Hematopoietic multipotent progenitor cell treated with erythropoietin and hydrocortisone succinate and interleukin-3 and kit ligand, for 8 days (in vitro differentiated cells): ENCODE data around the gene PBX4.
"Not testable (repeated sequence)": the region's sequence is repeated elsewhere in the genome, so short reads cannot be mapped to it uniquely, and the experiment has no call there.

Experiments
- DNase-seq: peaks from one replicate; pipeline ENCODE4 v3.0.0-alpha.2; 2015

The PBX4 gene

DNA sequence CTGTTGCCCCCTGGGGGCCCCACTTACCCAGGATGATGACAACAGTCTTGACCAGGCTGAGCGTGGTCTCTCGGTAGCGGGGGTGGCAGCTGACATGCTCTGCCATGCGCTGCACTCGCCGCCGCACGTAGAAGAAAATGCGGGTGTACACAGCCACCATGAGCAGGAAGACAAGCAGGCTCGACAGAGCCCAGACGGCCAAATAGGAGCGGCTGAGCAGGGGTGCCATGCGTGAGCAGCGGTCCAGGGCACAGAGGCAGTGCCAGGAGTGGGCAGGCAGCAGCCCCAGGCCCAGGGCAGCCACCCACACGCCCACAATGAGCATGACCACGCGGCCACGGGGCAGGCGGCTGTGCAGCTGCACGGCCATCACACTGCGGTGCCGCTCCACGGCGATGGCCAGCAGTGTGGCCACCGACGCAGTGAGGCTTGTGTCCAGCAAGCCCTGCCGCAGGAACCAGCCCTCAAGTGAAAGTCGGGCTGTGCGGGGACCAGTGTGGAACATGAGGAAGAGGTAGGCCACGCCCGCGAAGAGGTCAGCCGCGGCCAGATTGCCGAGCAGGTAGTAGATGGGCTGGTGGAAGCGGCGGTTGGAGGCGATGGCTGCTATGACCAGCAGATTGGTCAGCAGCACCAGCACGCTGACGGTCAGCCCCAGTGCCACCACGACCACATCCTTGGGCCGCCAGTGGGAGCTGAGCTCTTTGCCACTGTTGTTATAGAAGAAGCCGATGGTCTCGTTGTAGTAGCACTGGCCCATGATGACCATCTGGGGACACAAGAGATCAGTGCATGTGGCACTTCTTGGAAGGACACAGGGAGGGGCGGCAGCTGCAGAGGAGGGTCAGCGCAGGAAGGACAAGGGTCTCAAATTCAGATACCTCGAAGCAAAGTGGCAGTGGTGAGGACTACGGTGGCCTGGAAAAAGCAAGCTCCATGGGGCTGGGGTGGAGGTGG is 8.3 kb upstream of the PBX4 start:
- DNase-seq = no peak

DNA sequence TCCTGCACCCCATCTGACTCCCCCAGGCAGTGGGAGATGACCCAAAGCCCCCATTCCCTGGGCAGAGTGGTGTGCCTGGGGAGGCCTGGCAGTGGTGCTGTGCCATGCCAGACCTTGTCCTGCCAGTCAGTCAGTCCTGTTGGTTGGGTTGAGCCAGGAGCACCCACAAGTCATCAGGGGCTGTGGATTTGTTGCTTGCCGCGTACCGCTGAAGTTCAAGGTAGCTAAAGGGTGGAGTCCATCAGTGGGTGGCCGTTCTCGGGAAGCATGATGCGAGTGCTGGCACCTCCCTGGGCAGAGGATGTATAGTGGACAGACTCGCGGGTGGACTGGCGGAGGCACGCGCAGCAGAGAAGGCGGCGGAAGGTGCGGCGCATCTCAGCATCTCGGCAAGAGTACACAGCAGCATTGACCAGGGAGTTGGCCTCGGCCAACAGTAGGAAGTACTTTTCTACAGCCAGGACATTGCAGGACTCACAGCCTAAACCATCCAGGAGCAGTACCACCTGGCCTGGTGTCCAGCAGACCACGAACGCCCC is 5.6 kb upstream of the PBX4 start:
- no peak for DNase-seq

DNA sequence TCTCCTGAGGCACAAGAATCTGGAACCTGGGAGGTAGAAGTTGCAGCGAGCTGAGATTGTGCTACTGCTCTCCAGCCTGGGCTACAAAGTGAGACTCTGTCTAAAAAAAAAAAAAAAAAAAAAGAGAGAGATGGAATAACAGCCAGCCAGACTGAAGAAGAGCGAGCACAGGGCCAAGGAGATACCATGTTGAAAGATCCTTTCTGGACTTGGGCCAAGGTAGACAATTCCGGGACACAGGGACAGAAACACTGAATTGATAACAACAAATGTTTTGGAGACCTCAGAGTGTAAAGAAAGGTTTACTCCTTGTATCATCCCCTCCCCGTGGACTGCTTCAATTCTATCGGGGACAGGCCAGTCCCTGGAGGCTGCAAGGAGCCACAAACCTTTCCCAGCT is 4.9 kb upstream of the PBX4 start:
- DNase-seq = no peak

DNA sequence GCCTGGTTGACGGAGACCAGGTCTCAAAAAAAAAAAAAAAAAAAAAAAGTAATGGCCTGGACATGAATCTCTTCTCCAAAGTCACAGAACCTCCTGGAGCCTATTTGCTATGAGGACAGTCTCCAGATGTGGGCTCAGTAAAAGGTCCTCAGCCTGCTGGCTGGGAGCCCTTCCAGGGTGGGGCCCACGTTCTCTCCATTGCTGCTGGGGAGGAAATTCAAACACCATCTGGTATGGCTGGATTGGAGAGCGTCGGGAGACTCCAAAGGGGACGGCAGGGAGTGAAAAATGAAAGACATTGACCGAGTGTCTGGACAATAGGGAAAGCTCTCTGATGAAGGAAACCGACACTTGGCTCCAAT is 1.3 kb upstream of the PBX4 start:
- DNase-seq = no peak

DNA sequence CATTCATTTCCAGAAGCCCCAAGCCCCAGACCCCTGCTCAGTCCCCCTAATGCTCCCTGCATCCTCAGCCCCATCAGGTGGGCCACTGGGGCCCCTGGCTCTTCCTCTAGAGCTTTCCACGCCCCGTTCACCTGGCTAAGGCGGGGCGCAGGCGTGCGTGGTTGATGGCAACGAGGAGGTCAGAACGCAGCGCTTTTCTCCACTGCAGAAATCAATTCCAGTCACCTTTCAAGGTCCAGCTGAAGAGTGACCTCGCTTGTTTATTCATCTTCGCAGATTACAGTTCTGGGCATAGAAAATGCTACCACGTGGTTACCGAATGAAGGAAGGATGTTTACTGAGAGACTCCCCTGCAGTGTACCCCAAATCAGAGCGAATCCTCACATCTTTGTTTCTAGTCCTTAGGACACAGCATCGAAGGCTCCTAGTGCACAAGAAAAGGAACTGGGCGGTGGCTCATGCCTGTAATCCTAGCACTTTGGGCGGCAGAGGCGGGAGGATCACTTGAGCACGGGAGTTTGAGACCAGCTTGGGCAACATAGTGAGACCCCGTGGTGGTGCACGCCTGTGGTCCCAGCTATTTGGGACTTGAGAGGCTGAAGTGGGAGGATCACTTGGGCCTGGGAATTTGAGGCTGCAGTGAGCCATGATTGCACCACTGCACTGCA is 828 bp upstream of the PBX4 start:
- no peak for DNase-seq

DNA sequence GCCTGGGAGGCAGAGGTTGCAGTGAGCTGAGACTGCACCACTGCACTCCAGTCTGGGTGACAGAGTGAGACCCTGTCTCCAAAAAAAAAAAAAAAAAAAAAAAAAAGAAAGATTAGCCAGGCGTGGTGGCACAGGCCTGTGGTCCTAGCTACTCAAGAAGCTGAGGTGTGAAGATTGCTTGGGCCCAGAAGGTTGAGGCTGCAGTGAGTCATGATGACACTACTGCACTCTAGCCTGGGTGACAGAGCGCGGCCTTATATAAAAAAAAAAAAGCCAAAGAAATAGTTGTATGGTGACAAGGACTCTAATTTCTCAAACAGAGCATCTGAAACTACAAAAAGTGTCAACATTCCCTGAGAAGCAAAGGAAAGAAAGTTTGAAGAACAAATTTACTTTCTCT is 3.4 kb downstream of the PBX4 start:
- no peak for DNase-seq

DNA sequence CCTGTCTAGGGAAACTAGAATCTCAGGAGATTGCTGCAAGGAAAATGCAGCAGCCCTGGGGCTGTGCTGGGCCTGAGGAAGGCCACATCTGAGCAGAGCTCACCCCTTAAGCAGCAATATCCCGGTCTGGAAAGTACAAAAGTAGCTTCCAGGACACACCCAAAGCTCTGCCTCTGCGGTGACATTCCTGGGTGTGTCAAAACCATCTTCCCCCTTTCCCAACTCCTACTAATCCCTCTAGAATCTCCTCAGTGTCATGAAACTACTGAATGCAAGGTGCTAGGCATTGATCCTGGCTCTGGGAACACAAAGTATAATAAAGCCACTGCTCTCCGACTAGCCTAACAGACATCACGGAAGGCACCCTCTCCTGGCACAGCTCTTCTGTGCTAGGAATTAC is 5.0 kb downstream of the PBX4 start:
- DNase-seq = no peak

DNA sequence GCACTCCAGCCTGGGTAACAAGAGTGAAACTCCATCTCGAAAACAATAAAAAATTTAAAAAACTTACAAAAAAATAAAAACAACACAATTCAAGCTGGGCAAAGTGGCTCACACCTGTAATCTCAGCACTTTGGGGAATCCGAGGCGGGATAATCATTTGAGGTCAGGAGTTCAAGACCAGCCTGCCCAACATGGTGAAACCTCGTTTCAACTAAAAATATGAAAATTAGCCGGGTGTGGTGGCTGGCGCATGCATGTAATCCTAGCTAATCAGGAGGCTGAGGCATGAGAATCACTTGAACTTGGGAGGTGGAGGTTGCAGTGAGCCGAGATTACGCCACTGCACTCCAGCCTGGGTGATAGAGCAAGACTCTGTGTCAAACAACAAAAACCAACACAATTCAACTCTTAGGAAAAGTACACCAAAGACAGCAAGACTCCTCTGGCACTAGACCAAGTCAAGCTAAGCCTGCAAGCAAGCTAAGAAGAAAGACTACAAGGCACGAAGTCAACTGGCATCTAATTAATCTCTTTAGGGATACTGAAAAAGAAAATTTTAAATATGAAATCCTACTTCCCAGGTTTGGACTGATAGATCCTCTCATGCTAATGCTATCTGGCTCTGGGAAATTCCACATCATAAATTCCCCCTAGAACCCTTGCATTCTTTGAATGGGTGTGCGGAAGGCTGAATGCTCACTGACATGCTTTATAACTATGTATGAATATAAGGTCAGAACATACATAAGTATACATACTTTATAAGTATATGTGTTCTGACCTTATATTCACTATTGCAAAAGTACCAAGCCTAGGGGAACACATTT is 7.9 kb downstream of the PBX4 start:
- DNase-seq = no peak

DNA sequence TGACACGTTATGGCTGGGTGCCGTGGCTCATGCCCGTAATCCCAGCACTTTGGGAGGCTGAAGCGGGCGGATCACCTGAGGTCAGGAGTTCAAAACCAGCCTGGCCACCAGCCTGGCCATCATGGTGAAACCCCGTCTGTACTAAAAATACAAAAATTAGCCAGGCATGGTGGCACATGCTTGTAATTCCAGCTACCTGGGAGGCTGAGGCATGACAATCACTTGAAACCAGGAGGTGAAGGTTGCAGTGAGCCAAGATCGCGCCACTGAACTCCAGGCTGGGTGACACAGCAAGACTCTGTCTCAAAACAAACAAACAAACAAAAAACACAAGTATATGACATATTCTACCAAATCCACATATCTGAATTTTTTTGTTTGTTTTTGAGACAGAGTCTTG is 11.8 kb downstream of the PBX4 start:
- not testable (repeated sequence) for DNase-seq

DNA sequence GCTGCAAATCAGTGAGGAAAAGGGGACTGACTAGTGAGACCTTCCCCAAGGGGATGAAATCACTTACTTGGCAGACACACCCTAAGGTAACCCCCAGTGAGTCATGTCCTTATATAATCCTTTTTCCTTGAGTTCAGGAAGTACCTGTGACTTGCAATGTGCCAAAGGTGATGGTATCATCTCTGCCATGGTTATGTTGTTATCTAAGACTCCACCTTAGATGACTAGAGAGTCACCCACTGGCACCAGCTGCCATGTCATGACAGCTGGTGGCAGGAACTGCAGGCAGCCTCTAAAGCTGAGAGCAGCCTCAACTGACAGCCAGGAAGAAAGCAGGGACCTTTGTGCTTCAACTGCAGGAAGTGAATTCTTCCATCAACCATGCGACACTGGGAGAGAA is 12.5 kb downstream of the PBX4 start:
- DNase-seq = peak; percentile 29

DNA sequence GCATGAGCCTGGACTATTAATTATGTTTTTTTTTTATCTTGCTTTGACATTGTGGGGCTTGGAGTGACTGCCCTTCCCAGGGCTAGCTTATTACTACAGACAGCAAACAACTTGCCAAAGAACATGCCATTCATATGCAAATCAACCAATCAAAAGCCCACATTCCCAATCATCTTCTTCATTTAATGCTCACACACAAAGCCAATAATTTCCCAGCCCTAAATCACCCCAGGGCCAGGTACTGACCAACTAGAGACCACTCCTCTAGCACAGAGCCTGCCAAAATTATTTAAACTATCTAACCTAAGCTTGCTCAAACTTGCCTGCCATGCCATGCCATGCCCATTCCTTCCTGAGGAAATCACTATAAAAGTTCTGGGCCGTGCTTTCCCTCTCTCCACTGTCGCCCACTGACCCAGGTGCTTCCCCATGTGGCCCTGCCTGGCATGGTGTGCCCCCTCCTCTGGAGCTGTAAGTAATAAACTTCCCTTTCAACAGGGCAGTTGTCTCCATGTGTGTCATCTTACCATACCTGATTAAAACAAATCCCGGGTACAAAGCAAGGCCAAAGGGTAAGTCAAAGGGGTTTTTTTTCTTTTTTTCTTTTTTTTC is 15.7 kb downstream of the PBX4 start:
- no peak for DNase-seq

DNA sequence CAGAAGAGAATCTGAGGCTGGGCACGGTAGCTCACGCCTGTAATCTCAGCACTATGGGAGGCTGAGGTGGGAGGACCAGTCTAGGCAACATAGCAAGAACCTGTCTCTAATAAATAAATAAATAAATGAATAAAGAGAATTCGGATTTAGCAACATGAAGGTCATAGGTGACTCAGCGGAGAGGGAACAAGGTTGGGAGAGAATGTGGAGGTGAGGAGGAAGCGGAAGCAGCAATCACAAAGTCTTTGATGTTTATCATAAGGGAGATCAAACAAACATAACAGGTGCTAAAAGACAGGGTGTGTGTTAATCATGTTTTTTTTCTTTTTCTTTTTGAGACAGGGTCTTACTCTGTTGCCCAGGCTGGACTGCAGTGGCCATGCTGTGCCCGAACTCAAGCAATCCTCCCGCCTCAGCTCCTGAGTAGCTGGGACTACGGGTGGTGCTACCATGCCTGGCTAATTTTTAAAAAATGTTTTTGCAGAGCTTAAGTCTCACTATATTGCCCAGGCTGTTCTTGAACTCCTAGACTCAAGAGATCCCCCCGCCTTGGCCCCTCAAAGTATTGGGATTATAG is 16.3 kb downstream of the PBX4 start:
- no peak for DNase-seq

DNA sequence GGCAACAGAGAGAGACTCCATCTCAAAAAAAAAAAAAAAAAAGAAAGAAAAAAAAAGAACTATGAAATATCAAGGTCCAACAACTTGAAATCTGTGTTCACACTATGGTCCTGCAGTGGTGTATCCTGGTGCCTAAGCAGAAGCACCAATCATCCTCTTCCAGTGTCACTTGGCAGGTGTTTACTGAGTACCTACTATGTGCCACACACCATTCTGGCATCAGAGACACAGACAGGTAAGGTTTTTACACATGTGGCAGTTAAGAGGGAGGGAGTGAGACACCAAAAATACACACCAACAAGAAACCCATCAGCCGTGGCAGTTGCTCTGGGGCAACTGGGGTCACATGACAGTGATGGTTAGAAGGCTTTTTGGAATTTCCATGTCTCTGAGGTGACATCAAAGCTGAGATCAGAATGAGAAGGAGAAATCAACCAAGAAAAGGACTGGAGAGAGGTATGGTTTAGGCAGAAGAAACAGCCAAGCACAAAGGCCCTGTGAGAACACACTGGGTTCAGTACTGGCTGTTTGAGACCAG is 17.6 kb downstream of the PBX4 start:
- DNase-seq = no peak

DNA sequence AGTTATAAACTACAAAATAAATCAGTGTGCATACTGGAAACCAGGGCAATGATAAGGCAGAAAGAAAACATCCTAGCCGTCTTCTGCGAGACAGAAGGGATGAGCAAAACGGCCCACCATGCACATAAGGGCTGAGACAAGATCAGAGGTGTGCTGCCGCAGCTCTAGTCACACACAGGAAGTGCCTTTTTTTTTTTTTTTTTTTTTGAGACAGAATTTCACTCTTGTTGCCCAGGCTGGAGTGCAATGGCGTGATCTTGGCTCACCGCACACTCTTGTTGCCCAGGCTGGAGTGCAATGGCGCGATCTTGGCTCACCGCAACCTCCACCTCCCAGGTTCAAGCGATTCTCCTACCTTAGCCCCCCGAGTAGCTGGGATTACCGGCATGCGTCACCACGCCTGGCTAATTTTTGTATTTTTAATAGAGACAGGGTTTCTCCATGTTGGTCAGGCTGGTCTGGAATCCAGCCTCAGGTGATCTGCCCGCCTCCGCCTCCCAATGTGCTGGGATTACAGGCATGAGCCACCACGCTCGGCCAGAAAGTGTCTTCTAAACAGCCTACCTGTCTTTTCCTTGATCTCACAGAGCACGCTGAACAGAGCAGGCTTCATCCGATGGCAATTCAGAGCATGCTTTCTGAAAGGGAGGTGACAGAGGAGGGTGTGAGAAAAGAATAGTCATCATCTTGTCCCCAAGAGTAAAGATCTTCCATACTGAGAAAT is 19.6 kb downstream of the PBX4 start:
- not testable (repeated sequence) for DNase-seq

DNA sequence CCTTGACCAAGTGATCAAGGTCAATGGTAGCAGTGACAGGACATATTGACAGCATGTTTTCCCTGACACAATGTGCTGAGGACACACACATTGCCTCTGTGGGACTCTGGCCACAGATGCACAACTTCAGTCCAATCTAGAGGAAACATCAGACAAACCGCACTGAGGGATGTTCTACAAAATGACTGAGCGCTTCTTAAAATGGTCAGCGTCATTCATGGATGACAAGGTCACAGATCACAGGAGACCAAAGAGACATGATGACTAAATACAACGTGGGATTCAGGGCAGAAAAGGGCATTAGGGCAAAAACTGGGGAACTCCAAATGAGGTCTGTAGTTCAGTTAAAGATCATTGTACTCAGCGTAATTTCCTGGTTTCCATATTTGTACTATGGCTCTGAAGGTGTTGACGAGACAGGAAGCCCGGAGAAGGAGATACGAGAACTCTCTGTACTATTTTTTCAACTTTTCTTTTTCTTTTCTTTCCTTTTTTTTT is 20.6 kb downstream of the PBX4 start:
- peak; percentile 22 for DNase-seq

DNA sequence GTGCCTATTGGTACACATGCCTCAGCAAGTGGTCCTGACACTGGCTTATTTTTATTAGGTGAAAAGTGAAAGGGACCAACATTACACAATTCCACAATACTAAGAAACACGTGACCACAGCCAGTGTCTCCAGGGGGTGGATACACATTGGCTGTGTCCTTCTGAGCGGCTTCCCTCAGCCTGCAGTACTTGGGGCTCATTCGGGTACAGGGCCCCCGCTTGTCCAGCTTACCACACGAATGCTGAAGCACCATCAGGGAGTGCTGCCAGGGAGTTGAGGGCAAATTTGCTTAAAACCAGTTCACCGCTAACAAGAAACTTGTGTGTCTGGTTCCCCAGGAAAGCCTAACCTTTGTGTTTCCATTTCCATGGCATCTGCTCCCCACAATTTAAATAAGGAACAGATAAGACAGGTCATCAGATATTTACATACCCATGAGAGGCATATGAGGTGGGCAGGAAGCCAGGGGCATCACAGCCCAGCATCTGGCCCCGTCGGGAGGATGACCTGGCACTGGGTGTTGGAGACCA is 23.3 kb downstream of the PBX4 start:
- DNase-seq = no peak

DNA sequence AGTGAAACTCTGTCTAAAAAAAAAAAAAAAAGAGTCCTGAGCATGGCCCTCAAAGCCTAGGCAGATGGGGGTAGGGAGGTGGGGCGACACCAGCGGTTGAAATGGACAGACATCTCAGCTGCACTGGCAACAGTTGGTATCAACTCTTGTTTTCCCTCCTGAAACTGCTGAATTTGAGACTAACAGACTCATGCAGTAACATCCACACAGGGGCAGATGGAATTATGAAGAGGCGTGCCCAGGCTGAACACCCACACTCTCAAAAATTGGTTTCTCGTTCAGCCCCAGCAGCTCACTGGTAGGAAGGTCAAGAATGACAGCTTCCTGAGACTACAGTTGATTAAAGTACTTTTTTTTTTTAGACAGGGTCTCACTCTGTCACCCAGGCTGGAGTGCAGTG is 24.1 kb downstream of the PBX4 start:
- DNase-seq = no peak

DNA sequence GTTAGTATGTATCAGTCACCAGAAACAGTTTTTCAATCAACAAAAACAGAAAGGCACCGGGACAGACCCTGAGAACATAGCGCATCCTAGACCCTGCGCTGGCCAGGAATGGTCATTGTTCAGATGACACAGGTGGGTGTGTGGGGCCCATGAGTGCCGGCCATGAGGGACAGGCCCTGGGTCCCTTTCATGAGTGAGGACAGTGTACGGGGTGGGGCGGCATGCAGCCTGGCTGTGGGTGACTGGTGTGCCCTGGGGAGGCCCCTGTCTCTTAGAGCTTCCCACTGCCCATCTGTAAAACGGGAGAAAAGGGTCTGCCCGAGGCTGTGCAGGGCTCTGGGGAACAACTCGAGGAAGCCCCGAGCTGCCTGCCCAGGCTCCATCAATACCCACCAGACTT is 25.8 kb downstream of the PBX4 start:
- DNase-seq = no peak

DNA sequence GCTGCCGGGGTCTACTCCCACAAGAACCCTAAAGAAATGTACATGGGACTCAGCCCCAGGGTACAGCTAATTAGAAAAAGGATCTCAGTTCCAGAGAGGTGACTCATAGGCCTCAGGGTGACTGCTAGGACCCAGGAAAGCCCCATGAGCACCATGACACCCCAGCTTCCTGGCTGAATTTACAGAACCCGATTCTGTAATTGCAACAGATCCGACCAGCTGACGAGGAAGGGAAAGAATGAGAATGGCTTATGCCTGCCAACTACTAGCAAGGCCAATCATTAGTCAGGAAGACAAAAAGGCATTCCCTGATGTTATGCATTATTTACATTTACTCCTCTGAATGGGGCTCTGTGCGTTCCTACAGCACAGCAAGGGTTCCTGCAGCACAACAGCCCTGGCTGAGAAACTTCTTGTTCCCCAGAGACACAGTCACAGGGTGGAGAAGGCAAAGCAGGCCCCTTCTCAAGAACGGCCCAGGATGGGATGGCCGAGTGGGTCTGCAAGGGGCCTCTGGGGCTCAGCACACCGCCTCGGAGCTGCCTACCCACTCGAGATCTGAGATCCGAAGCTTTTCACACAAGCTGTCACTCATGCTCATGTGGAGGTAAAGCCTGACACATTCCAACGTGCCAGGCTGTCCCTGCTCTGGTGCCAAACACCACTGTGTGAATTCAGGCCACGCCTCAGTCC is 27.2 kb downstream of the PBX4 start:
- no peak for DNase-seq

DNA sequence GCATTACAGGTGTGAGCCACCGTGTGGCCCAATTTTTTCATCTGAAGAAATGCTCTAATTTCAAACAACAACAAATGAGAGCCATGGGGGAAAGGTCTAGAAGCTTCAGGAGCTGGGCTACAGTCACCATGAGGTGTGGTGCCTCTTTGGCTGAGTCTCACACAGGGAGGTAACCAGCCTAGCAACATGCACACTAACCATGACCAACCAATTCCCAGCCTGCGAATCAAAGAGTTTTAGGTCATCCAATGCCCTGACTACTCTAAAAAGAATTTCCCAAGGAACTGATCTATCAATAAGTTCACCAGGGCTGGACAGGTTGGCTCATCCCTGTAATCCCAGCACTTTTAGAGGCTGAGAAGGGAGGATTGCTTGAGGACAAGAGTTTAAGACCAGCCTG is 29.9 kb downstream of the PBX4 start:
- DNase-seq = no peak
